HG03135 (cell line): Measurements from ENCODE around the gene CLCN1.
"Not testable (repeated sequence)": the region's sequence is repeated elsewhere in the genome, so short reads cannot be mapped to it uniquely, and the experiment has no call there.

Source experiments
- ATAC-seq: cut with Tn5 transposase; IDR thresholded peaks from one replicate; pipeline ENCODE4 v1.9.1; 2021; ENCODE audit warnings: mild to moderate bottlenecking, moderate library complexity; ENCODE audit not compliant: unreplicated experiment

The CLCN1 gene

GRCh38 chr7:143383642-143383957 lies 67.7 kb downstream of the CLCN1 start:
- ATAC-seq, result no peak

GRCh38 chr7:143384148-143384547 lies 68.2 kb downstream of the CLCN1 start:
- ATAC-seq, result no peak

- no peak for ATAC-seq
These were observed 69.0 kb downstream of the CLCN1 start for GRCh38 chr7:143384661-143385631.

GRCh38 chr7:143385891-143386781 lies 70.2 kb downstream of the CLCN1 start:
- ATAC-seq, result no peak

- ATAC-seq, result no peak
These were observed 71.5 kb downstream of the CLCN1 start for GRCh38 chr7:143387156-143387975.

GRCh38 chr7:143388051-143388450 lies 72.1 kb downstream of the CLCN1 start:
- ATAC-seq, result no peak

DNA sequence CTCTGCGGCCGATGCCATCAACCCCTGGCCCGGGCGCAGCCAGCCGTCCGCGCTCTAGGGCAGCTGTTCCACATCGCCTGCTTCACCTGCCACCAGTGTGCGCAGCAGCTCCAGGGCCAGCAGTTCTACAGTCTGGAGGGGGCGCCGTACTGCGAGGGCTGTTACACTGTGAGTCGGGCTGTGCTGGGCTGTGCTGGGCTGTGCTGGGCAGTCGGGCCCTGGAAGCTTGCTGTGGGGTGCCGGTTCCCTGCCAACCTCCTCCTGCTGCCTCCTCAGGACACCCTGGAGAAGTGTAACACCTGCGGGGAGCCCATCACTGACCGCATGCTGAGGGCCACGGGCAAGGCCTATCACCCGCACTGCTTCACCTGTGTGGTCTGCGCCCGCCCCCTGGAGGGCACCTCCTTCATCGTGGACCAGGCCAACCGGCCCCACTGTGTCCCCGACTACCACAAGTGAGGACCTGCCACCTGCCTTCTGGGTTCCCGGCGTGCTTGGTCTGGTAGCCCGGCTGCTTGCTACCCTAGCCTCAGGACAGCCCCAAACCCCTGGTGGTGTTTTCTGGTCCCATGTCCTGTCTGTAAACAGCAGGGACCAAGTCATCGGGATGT lies 72.7 kb downstream of the CLCN1 start:
- no peak for ATAC-seq

DNA sequence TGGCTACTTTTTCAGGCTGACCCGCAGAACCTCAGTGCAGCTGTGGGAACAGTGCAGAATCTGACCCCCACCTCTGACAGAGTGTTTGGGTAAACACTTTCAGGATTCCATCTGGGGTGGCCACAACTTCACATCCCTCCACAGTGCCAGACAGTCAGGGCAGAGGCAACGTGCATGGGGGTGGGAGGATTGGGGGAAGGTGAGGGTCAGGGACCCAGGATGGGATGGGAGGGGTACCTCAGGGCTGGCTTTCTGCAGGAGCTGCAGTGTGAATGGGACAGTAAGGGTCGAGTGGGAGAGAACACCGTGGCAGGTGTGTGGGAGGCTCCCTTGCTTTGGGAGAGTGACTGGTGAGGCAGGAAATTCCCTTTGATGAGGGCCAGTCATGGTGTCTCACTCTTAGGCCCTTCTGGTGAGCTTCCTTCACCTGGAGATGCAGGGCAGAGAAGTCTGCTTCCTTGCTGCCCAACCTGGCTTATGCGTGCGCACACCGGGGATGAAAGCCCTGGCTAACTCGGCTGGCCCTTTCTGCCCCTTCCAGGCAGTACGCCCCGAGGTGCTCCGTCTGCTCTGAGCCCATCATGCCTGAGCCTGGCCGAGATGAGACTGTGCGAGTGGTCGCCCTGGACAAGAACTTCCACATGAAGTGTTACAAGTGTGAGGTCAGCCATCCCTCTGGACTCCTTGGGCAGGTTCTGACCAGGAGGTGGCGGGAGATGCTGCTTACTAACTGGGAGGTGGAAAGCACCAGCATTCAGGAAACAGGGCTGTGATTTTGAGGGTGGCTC lies 73.6 kb downstream of the CLCN1 start:
- no peak for ATAC-seq

DNA sequence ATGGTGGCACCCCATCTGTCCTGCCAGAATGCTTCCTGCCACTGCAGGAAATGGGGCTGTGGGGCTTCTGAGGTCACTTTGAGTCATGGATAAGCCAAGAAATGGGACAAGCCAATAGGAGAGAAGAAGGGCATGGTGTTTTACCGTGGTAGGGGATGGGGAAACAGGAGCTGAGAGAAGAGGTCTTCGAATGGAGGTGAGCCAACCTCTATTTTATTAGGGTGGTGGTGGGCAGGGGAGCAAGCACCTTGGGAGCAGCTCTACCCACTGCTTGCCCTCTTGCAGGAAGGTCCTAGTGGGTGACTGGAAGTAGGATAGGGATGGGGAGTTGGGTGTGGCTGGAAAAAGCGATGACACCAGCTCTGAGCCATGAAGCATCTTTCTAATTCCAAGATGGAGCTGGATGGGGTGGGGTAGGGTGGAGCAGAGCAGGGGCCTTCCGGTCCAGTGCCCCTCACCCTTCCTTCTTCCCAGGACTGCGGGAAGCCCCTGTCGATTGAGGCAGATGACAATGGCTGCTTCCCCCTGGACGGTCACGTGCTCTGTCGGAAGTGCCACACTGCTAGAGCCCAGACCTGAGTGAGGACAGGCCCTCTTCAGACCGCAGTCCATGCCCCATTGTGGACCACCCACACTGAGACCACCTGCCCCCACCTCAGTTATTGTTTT lies 74.3 kb downstream of the CLCN1 start:
- ATAC-seq, result no peak

DNA sequence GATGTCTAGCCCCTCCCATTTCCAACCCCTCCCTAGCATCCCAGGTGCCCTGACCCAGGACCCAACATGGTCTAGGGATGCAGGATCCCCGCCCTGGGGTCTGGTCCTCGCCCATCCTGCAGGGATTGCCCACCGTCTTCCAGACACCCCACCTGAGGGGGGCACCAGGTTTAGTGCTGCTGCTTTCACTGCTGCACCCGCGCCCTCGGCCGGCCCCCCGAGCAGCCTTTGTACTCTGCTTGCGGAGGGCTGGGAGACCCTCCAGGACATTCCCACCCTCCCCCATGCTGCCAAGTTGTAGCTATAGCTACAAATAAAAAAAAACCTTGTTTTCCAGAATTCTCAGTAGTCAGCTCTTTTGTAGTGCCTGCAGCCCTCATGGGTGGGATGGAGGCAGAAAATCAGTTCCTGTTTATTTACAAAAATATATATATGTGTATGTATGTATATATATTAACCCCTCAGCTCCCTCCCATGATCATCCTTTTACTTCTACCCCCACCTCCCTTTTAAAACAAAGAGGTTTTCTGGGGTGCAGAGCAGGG lies 74.9 kb downstream of the CLCN1 start:
- no peak for ATAC-seq

GRCh38 chr7:143391462-143392404 lies 75.8 kb downstream of the CLCN1 start:
- ATAC-seq, result no peak

- not testable (repeated sequence) for ATAC-seq
These were observed 76.5 kb downstream of the CLCN1 start for GRCh38 chr7:143392427-143392826.

- ATAC-seq, result no peak
These were observed 77.0 kb downstream of the CLCN1 start for GRCh38 chr7:143392875-143393266.

DNA sequence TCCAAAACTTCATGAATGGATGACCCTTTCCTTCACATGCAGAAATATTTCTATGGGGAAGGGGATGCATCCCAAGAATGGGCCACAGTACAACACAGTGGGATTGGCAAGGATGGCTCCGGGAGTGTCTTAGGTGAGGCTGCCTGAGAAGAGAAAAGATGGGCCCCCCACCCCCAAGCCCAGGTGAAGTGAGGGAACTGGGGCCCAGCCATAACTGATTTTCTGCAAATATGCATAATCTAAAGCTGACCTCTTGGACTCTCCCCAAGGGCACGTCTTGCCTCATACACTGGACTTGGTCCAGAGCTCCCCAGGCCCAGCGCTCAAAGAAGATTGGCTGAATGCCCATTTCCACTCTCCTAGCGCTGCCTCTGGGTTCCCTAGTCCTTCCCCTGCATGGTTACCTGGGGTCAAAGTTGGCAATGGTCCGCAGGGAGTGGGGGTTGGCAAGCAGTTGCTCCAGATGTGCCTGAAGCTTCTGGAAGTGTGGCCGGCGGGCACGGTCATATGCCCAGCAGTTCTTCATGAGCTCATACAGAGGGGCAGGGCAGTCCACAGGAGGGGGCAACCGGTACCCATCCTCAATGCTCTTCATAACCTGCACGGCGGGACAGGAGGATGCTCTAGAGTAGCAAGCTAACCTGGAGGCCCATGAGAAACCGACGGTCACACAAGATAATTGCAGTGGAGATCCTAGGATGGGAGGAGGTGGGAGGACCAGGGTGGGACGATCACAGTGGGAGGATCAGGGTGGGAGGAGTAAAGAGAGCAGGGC lies 77.5 kb downstream of the CLCN1 start:
- no peak for ATAC-seq

DNA sequence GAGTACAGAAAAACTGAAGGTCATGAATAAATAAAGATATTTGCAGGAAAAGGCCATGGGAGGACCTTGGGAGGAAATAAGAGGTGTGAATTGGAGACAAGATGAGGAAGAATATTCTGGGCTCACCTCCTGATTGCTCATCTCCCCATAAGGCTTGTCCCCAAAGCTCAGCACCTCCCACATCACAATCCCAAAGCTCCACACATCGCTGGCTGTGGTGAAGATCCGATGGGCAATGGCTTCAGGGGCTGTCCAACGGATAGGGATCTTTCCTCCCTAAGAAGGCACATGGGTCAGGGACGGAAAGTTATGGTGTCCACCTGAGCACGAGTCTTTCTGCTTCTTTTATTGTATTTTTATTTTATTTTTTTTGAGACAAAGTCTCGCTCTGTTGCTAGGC lies 78.2 kb downstream of the CLCN1 start:
- ATAC-seq, result no peak

GRCh38 chr7:143394777-143395176 lies 78.9 kb downstream of the CLCN1 start:
- ATAC-seq, result no peak
